ENCODE results near the gene C3orf85. TPM values are rescaled to one million over a fixed set of nuclear protein-coding genes. Genes with fewer than 3 reads are reported as not detected.
"Not testable (repeated sequence)": the region's sequence is repeated elsewhere in the genome, so short reads cannot be mapped to it uniquely, and the experiment has no call there.

The C3orf85 gene
- total RNA-seq, 1 donor from 2014 or later = 2.3 TPM

GRCh38 chr3:109131276-109131675 lies 5.2 kb upstream of the C3orf85 start:
- Mint-ChIP-seq H3K4me3 (no peak overlapping the region), H3K27me3 (no peaks in the 10 kb centered on the region), H3K36me3 (peaks cover 3% of the 10 kb centered on the region), H3K9me3 (peaks cover 4% of the 10 kb centered on the region), H3K27ac (no peak overlapping the region), H3K4me1 (ENCODE audit: unreplicated experiment) (peaks cover 7% of the 10 kb centered on the region)
- no peak for DNase-seq (ENCODE audit: extremely low spot score, unreplicated experiment)
- TF ChIP-seq CTCF (conservative IDR thresholded peaks at IDR 0.05) = no peak

GRCh38 chr3:109132801-109133473 lies 3.6 kb upstream of the C3orf85 start:
- Mint-ChIP-seq H3K36me3 (peaks cover 3% of the 10 kb centered on the region), H3K9me3 (peaks cover 4% of the 10 kb centered on the region), H3K4me1 (ENCODE audit: unreplicated experiment) (peaks cover 5% of the 10 kb centered on the region), H3K27ac (no peak overlapping the region), H3K27me3 (no peaks in the 10 kb centered on the region), H3K4me3 (no peak overlapping the region)
- DNase-seq (ENCODE audit: extremely low spot score, unreplicated experiment) = no peak
- TF ChIP-seq CTCF (conservative IDR thresholded peaks at IDR 0.05) = no peak

- DNase-seq (ENCODE audit: extremely low spot score, unreplicated experiment); H3K4me1 Mint-ChIP-seq (ENCODE audit: unreplicated experiment); H3K27me3 Mint-ChIP-seq; H3K4me3 Mint-ChIP-seq; H3K27ac Mint-ChIP-seq; H3K9me3 Mint-ChIP-seq; H3K36me3 Mint-ChIP-seq: not testable (repeated sequence)
Measured at GRCh38 chr3:109133474-109133816, 3.1 kb upstream of the C3orf85 start.

GRCh38 chr3:109137761-109138160 lies 1.2 kb downstream of the C3orf85 start:
- H3K27me3 Mint-ChIP-seq = no peaks in the 10 kb centered on the region
- no peak overlapping the region for H3K4me3 Mint-ChIP-seq
- no peaks in the 10 kb centered on the region for H3K36me3 Mint-ChIP-seq
- TF ChIP-seq CTCF (conservative IDR thresholded peaks at IDR 0.05) = peak; percentile 49
- H3K27ac Mint-ChIP-seq = no peak overlapping the region
- H3K9me3 Mint-ChIP-seq = no peaks in the 10 kb centered on the region
- no peak for DNase-seq (ENCODE audit: extremely low spot score, unreplicated experiment)
- no peaks in the 10 kb centered on the region for H3K4me1 Mint-ChIP-seq (ENCODE audit: unreplicated experiment)

GRCh38 chr3:109140318-109140717 lies 3.8 kb downstream of the C3orf85 start:
- no peak overlapping the region for H3K27ac Mint-ChIP-seq

GRCh38 chr3:109143646-109144045 lies 7.1 kb downstream of the C3orf85 start:
- no peak overlapping the region for H3K27ac Mint-ChIP-seq
- H3K4me1 Mint-ChIP-seq (ENCODE audit: unreplicated experiment) = no peaks in the 10 kb centered on the region
- H3K36me3 Mint-ChIP-seq = no peaks in the 10 kb centered on the region
- no peak for DNase-seq (ENCODE audit: extremely low spot score, unreplicated experiment)
- peaks cover 3% of the 10 kb centered on the region for H3K27me3 Mint-ChIP-seq
- no peak for TF ChIP-seq CTCF (conservative IDR thresholded peaks at IDR 0.05)
- no peaks in the 10 kb centered on the region for H3K9me3 Mint-ChIP-seq
- H3K4me3 Mint-ChIP-seq = no peak overlapping the region

More at GRCh38 chr3:109140318-109140717, 3.8 kb downstream of the C3orf85 start:
- Mint-ChIP-seq H3K4me3 (no peak overlapping the region), H3K27me3 (no peaks in the 10 kb centered on the region), H3K36me3 (no peaks in the 10 kb centered on the region), H3K4me1 (ENCODE audit: unreplicated experiment) (no peaks in the 10 kb centered on the region), H3K9me3 (no peaks in the 10 kb centered on the region)
- DNase-seq (ENCODE audit: extremely low spot score, unreplicated experiment) = no peak
- no peak for TF ChIP-seq CTCF (conservative IDR thresholded peaks at IDR 0.05)

All from type B pancreatic cell (in vitro differentiated cells).